Stimulated activated CD4-positive, alpha-beta T cell treated with anti-CD3 and anti-CD28 coated beads, Interleukin-1b, Interleukin-23, amount 100 ng/mL, for 48 hours (primary cell): ENCODE data around the gene SCARB2.
"Not testable (repeated sequence)": the region's sequence is repeated elsewhere in the genome, so short reads cannot be mapped to it uniquely, and the experiment has no call there.

Experiments used
- DNase-seq: peaks from one replicate; pipeline ENCODE4 v3.0.0-alpha.2; 2020

Gene SCARB2, protein sequence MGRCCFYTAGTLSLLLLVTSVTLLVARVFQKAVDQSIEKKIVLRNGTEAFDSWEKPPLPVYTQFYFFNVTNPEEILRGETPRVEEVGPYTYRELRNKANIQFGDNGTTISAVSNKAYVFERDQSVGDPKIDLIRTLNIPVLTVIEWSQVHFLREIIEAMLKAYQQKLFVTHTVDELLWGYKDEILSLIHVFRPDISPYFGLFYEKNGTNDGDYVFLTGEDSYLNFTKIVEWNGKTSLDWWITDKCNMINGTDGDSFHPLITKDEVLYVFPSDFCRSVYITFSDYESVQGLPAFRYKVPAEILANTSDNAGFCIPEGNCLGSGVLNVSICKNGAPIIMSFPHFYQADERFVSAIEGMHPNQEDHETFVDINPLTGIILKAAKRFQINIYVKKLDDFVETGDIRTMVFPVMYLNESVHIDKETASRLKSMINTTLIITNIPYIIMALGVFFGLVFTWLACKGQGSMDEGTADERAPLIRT

DNA sequence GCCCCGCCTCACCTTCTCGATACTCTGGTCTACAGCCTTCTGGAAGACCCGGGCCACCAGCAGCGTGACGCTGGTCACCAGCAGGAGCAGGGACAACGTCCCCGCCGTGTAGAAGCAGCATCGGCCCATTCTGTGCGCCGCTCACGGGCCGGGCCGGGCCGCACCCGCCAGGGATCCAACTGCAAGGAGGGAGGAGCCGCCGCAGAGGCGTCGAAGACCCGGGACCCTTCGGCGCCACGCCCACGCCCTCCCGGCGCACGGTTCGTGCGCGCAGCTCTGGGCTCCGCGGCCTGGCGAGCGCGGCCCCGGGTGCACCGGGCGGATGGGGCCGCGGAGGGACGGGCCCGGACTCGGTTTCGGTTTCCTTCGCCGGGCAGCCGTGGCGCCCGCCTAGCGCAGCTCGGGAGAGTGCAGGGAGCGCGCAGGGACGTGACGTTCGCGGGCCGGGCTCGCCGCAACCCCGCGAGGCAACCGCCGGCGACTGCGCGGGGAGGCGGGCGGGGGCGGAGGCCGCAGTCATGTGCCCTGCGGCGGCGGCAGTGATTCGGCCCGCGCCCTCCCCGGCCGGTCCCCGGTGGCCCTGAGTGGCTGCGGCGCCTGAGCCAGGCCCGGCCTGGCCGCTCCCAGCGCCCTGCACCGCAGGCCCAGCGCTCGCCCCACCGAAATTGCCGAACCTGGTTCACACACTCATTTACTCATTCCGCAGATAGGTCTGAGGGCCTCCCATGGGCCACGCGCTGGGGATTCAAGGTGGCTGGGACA is at the start of gene SCARB2:
SCARB2 (minus strand) TSS at position 410 of the 762 bp plus-strand sequence; CDS start at position 129, 281 bp downstream.
- DNase-seq, result peak; percentile 65

DNA sequence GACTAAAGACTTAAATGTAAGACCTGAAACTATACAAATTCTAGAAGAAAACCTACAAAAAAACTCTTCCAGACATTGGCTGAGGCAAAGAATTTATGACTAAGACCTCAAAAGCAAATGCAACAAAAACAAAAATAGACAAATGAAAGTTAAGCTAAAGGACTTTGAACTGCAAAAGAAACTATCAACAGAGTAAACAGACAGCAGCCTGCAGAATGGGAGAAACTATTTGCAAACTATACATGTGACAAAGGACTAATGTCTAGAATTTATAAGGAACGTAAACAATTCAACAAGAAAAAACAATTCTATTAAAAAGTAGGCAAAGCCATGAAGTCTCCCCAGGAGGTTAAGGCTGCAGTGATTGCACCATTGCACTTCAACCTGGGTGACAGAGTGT is 46.9 kb upstream of the SCARB2 start:
- DNase-seq, result no peak

DNA sequence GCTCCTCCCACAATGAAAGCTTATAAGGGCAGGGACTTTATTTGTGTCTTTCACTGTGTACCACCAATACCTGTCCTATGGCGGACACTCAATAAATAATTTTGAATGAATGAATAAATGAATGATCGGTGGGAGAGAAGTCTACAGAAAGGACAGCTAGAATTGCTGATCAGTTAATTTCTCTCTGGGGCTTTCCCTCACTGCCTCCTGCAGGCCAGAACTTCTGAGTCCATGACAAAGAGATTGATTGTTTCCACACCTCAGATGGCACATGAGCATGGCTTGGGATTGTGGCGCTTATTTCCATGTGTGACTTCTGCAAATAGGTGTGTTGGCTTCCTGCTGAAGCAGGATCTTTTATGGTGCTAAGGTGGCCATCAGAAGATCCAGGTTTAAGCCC is 44.2 kb upstream of the SCARB2 start:
- DNase-seq, result no peak

DNA sequence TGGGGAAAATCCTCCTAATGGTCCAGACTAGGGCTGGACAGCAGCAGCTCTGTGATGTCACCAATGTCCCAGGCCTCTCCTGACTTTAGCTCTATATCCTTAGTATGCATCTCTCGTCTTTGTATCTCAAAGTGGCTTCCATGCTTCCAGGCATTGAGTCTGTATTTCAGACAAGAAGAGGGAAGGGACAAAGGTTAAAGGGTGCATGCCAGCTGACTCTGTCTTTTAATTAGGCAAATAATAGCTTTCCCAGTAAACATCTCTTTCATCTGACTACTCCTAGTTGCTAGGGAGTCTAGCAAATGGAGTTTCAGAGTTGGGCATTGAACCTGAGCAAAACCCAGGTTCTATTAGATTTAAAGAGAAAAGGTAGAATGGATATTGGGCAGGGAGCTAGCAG is 43.3 kb upstream of the SCARB2 start:
- DNase-seq, result no peak

DNA sequence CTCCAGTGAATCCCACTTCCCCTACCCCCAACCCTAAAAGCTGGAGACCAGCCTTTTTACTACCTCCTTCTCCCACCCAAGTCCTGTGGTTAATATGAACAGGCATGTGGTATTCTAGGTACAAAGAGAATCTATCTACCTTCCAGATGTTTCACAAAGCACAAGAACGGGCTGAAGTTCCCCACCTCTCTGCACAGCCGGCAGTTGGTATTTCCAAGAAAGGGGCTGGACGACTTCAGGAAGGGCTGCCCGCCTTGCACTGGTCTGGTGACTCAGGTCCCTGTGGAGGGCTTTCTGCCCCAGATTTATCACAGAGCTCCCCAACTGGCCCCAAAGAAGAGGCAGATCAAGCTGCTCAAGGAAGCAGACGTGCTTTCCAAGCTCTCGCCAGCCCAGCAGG is 42.4 kb upstream of the SCARB2 start:
- no peak for DNase-seq

DNA sequence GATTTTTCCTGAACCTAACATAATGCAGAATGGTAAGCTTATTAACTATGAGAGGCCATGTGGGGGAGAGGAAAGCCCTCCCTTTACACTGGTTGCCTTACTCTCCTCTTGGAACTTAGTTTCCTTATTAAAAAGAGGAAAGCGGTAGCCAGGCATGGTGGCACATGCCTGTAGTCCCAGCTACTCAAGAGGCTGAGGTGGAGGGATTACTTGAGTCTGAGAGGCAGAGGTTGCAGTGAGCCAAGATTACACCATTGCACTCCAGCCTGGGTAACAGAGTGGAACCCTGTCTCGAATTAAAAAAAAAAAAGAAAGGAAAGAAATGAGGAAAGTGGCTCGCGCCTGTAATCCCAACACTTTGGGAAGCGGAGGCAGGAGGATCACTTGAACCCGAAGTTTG is 39.9 kb upstream of the SCARB2 start:
- no peak for DNase-seq

DNA sequence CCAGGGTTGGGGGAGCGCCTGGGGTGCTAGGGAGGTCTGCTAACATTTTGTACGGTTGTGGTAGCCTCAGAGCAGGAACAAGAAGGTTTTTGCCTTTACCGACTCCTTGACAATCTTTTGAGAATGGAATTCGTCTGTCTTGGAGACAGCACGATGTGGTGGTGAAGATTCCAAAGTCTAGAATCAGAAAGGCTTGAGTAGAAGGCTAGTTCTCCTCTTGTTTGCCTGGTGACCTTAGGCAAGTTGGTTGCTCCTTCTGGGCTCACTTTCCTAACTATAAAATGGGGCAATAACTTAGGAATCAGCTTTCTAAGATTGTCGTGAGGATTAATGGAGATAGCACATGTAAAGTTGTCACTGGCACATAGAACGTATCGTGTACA is 38.6 kb upstream of the SCARB2 start:
- no peak for DNase-seq

DNA sequence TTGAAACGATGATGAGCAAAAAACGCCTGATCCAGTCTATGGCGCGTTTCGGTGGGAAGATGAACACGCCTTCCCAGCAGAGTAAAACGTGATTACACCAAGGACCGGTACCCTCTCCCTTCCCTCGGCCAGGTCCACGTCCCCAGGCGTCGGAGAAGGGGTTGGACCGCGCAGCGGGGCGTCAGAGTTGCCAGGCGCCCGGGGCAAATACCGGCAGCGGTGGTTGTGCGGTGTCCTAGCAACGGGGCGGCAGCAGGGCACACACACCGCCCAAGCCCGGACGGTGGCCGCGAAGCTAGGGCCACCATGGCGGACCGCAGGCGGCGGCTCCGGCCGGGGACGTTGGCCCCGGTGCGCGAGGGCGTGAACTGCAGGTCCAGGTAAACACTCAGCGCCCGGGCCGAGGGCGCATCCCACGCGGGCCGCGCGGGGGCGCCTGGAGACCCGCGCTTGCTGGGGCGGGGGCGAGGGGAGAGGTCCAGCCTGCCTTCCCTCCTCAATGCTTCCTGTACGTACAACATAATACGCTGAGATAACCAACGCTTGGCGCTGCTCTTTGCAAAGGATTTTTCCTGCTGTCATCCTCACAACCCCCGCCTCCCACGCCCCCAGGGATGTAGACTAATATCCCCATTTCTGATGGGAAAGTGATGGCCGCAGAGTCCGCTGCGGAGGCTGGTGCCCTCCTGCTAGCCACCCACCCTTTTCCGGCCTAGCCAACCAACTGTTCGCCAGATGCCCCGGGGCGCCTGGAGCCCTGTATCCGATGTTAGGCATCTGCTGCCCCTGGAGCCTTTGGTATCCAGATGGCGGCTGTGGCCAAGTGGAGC is 38.0 kb upstream of the SCARB2 start, which contains the start of gene FAM47E:
FAM47E (plus strand) TSS at position 281 of the 830 bp plus-strand sequence; CDS start at position 307, 26 bp downstream.
- peak; percentile 16 for DNase-seq

DNA sequence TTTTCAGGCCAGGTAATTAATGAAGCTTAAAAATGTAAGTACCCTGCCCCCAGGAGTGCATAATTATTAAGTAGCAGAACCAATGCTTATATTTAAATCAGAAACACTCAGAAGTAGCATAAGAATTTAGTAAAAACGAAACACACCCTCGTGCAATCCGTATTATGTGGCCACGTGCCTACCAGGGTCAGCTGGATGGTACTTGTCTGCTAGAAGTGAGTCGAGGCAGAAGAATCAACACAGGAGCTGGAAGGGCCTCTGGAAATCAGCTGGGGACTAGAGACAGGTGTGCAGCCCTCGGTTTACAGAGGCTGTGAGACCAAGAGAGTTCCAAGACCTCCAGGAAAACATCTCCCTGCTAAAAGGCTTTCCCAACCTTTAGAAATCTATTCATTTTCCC is 37.3 kb upstream of the SCARB2 start:
- DNase-seq, result no peak

DNA sequence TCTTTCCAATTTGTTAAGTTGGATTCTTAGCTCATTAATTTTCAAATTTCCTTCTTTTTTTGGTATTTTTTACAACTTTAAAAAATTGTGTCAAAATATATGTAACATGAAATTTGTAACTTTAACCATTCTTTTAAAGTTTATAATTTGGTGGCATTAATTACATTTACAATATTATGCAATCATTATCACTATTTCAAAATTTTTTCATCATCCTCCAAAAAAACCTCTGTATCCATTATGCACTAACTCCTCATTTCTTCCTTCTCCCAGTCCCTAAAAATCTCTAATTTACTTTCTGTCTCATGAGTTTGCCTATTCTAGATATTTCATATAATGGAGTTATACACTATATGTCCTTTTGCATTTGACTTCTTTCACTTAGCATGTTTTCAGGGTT is 33.2 kb upstream of the SCARB2 start:
- DNase-seq, result no peak

DNA sequence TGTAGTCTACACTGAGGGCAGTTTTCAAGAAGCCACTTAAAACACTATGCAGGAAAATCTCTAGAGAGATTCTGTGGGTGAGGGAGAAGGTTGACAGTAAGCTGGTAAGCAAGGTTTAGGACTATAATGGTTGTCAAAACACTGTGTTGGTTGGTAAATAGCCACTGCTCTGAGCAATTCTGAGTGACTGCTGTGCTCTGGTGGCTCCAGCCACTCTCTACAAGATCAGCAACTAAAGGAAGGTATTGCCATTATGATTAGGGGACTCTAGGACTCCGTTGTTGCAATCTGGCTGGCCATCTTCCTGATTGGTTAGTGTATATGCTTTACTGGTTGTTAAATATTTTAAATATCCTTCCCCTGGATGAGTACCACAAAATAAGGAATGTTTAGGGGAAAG is 32.4 kb upstream of the SCARB2 start:
- no peak for DNase-seq

DNA sequence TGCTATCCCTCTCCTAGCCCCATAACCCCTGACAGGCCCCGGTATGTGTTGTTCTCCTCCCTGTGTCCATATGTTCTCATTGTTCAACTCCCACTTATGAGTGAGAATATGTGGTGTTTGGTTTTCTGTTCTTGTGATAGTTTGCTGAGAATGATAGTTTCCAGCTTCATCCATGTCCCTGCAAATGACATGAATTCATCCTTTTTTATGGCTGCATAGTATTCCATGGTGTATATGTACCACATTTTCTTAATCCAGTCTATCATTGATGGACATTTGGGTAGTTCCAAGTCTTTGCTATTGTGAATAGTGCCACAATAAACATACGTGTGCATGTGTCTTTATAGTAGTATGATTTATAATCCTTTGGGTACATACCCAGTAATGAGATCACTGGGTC is 30.3 kb upstream of the SCARB2 start:
- not testable (repeated sequence) for DNase-seq

DNA sequence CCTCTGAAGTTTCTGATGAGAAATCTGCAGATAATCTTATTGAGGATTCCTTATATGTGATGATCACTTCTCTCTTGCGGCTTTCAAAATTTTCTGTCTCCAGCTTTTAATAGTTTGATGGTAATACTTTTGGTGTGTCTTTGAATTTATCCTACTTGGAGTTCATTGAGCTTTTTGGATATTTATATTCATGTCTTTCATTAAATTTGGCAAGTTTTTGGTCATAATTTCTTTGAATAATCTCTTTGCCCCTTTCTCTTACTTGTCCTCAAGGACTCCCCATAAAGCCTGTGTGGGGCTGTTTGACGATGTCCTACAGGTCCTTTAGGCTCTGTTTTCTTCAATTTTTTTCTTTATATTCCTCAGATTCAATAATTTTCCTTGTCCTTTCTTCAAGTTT is 26.6 kb upstream of the SCARB2 start:
- no peak for DNase-seq

DNA sequence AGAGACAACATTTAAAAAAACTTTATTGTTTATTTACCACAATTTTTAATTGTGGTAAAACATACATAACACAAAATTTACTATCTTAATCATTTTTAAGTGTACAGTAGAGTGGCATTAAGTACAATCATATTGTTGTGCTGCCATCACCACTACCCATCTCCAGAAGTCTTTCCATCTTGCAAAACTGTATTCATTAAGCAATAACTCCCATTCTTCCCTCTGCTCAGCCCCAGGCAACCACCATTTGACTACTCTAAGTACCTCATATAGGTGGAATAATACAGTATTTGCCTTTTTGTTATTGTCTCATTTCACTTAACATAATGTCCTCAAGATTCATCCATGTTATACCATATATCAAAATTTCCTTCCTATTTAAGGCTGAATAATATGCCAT is 25.1 kb upstream of the SCARB2 start:
- no peak for DNase-seq

DNA sequence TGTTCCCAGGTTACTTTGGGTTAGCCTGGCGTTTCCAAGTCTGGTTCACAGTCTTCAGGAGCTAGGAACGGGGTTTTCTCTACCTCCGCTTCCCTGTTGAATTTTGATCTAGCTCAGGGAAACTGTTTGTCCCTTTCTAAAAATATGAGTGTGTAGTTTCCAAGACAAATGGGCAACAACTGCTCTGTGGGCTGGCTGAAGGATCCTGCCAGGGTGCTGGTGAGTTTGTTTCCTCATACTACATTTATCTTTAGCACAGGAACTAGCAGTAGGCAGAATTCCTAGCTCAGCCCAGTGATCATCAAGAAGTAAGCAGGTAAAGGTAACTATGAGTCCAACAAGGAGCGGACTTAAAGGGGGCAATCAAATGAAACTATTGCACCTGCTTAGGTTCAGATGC is 24.6 kb upstream of the SCARB2 start:
- DNase-seq, result no peak

DNA sequence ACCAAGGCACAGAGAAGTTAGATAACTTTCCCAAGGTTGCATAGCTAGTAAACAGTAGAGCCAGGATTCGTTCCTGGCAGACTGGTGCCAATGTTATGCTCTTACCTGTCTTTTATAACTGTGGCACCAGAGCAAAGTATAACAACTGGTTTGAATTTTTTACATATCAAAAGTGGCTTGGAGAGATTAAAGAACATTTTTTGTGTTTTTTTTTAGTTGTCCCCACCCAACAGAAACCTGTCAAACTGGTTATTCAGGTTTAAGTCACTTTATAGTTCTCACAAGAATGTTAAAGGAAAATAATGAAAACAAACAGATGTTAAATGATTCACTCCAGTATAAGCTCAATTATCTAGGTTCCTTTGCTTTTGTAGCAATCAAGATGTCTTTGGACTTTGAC is 22.3 kb upstream of the SCARB2 start:
- DNase-seq, result no peak

DNA sequence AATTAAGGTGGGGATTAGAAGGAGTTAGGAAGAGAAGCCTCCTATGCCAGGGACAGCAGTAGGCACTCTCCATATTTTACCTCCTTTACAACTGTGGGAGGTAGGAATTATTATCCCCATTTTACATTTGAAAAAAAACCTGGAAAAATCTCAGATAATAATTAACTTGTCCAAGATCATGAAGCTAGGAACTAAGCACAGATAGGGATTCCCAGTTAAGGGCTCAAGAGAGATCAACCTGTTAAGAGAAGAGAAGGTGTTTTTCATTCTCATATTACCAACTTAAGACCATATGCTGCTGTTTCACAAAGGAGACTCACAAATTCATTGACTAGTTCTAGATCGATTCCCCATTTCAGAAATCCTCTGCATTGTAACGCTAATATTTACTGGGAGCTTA is 21.8 kb upstream of the SCARB2 start:
- DNase-seq, result no peak

DNA sequence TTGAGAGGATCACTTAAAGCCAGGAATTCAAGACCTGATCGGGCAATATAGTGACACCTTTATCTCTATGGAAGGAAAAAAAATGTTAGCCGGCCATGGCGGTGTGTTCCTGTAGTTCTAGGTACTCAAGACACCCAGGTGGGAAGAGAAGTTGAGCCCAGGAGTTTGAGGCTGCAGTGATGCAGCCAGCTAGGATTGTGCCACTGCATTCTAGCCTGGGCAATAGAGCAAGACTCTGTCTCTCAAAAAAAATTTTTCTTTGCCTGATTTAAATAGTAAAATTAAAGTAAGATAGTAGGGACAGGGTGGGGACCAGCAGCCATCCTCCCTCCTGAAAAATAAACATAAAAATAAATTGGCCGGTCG is 21.0 kb upstream of the SCARB2 start:
- DNase-seq, result no peak

DNA sequence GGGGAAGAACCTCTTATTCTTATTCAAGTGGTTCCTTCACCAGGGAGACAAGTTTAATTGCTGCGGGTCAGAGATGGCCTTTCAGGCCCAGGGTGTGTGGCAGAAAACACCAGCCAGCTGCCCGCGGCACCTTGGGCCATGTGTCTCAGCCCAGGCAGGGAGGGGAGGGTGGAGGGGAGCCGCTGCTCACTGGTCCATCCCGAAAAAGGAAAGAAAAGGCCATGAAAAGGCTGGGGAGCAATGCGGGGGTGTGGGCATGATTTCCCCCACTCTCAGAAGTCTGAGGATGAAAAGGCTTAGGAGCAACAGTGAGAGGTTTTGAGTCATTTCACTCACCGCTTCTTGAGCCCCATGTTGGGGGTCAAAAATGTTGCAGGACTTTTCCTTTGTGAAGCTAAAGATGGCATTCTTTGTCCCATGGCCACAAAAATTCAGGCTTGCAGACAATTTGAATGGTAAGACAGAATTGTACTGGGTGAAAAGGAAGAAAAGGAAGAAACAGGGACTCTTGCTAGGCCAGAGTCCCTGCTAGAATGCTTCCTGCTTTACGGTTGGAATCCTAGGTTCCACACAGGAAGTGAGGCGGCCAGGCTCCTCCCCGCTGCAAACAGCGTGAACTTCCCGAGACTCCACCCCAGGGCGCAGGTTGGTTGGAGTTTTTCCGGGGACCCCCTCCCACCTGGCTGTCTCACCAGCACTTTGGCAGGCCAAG is 20.5 kb upstream of the SCARB2 start:
- no peak for DNase-seq

DNA sequence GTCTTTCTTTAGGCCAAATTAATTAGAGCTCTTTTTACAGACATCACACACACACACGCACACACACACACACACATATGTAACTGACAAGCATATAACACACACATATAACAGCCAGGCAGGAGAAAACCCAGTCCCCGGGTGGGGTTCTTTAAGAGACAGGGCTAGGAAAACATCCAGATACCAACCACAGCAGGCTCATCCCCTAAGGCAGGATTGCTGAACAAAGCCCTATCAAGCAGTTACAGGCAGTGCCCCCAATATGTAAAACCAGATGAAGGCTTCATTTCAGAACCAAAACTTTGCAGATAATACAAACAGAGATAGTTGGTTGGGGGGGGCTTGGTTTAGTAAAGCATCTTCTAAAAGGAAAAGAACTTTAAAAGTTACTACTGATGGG is 19.9 kb upstream of the SCARB2 start:
- DNase-seq, result no peak

DNA sequence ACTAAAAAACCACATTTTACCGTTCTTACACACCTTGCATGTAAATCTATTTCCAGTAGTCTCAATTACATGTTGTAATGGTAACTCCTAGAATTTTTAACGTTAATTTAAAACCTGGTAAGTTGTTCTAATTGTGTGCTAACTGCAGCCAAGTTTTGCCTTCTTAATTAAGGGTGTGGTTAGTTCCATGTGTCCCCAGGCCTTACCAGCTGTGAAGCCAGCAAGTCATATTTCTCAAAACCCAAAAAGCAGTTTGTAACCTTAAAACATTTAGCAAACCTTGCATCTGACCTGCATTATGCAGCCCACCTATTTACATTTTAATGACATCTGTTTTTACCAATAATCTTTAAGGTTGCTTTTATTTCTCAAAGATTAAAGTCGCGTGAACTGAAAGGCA is 19.5 kb upstream of the SCARB2 start:
- DNase-seq, result no peak

DNA sequence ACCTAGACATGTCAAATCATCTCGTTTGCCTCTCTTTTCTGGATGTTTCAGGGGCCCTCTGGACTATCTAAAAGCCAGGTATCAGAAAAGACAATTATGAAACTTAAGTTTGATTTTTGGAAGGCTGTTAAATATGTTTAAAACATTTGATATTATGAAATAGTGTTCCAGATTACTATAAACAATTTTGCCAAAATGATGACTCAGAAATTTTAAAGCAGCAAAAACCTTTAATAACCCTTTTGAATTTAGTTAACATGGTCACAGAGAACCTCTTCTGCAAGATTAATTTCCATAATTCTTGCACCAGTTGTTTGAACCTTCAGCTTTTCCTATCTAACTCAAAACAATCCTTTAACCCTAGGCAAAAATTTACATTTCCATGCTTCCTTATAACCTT is 19.1 kb upstream of the SCARB2 start:
- DNase-seq, result no peak

DNA sequence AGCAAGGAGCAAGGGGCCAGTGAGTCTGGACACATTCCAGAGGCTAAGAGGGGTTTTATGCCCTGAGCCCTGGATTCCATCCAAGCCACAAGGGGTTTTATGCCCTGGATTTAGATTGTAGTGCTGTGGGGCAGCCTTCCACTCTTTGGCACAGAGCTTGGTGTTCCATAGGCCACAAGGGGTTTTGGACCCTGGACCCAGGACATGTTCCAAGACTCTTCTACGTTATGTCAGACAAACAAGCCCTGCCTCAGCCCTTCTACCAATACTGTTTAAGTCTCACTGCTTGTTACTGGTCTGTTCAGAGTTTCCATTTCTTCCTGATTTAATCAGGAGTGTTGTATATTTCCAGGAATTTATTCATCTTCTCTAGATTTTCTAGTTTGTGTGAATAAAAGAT is 12.8 kb upstream of the SCARB2 start:
- DNase-seq, result no peak
